HepG2 (cell line): ENCODE data around the gene AK9. TPM values are rescaled to one million over a fixed set of nuclear protein-coding genes. Genes with fewer than 3 reads are reported as not detected.

ENCODE experiments used
- ATAC-seq: fragments of 200-7000 bp; cut with Tn5 transposase; 3 replicates; pipeline ENCODE4 v1.9.1; 2020; ENCODE audit warnings: mild to moderate bottlenecking, moderate library complexity
- BruUV-seq: library from RNA; stranded (reverse); fragments of 400-500 nt; replicated peaks from 2 replicates; lab custom pipeline; 2021; lab: Mats Ljungman, UMichigan
- CTCF ChIA-PET: fragments of 300-600 bp; formaldehyde crosslinking; extraction: SDS; loops from one replicate; lab custom pipeline; 2021; ENCODE audit warnings: low total read pairs, inconsistent platforms, low intra/inter-chr PET ratio; lab: Yijun Ruan, JAX
- POLR2A ChIA-PET: fragments of 350-600 bp; sonication (Branson Sonifier 250); formaldehyde crosslinking; loops from one replicate; lab custom pipeline; 2020; ENCODE audit warnings: antibody characterized with exemption, inconsistent platforms; lab: Yijun Ruan, JAX
- DNase-seq: peaks from one replicate; pipeline ENCODE4 v3.0.0-alpha.2; 2015; ENCODE audit warnings: low spot score
- FAIRE-seq: peaks from 3 replicates; lab custom pipeline; 2011; peaks lifted over from hg19 to GRCh38; lab: Jason Lieb, UNC
- H2AFZ ChIP-seq: one replicate; pipeline ENCODE4 v1.6.1; 2011; ENCODE audit warnings: low read length, inconsistent platforms
- H3K27ac ChIP-seq: fragments of 300-600 bp; 3 replicates; pipeline ENCODE4 v1.8.0; 2011; ENCODE audit warnings: mixed run types, mild to moderate bottlenecking, mixed read lengths, low read length, inconsistent platforms; ENCODE audit not compliant: insufficient read depth; ENCODE audit errors: extremely low read length
- H3K27me3 ChIP-seq, 2 experiments: fragments of 200-600 bp in 1 of 2; 2 replicates in 1 of 2; 3 replicates in 1 of 2; pipeline versions ENCODE4 v1.6.0 to v1.8.0; 2011; ENCODE audit warnings: low read length in 2 of 2, mild to moderate bottlenecking in 2 of 2, moderate library complexity in 2 of 2, inconsistent platforms in 1 of 2; ENCODE audit not compliant: insufficient read depth in 2 of 2, control insufficient read depth in 1 of 2
- H3K36me3 ChIP-seq, 2 experiments: fragments of 200-600 bp in 1 of 2; replicated peaks in 1 of 2; 2 replicates in 1 of 2; 3 replicates in 1 of 2; pipeline versions ENCODE4 v1.5.1 to v1.8.0; 2011; ENCODE audit warnings: low read length in 2 of 2, inconsistent platforms in 1 of 2; ENCODE audit not compliant: insufficient read depth in 2 of 2, control insufficient read depth in 1 of 2
- H3K4me1 ChIP-seq: 2 replicates; pipeline ENCODE4 v1.5.1; 2012; ENCODE audit warnings: low read length, inconsistent platforms; ENCODE audit not compliant: insufficient read depth
- H3K4me2 ChIP-seq: 2 replicates; pipeline ENCODE4 v1.6.0; 2011; ENCODE audit warnings: low read depth, low read length, inconsistent platforms
- H3K4me3 ChIP-seq, 3 experiments: fragments of 200-600 bp in 1 of 3; sonication (generic), shearing (Covaris generic) in 1 of 3; replicated peaks in 1 of 3; 2 replicates each; pipeline ENCODE4 v1.5.1; 2011 to 2016; ENCODE audit warnings: low read length in 3 of 3, inconsistent platforms in 2 of 3, low read depth in 2 of 3, mild to moderate bottlenecking in 2 of 3, control low read depth in 1 of 3, mixed read lengths in 1 of 3; ENCODE audit not compliant: insufficient read depth in 1 of 3
- H3K79me2 ChIP-seq: one replicate; pipeline ENCODE4 v1.6.1; 2011; ENCODE audit warnings: low read length, inconsistent platforms; ENCODE audit not compliant: insufficient read depth
- H3K9ac ChIP-seq: 2 replicates; pipeline ENCODE4 v1.6.0; 2011; ENCODE audit warnings: mild to moderate bottlenecking, low read depth, low read length, inconsistent platforms; ENCODE audit not compliant: insufficient read depth
- H3K9me3 ChIP-seq: 2 replicates; pipeline ENCODE4 v1.5.1; 2012; ENCODE audit warnings: mild to moderate bottlenecking, low read length
- H4K20me1 ChIP-seq: 2 replicates; pipeline ENCODE4 v1.6.0; 2011; ENCODE audit warnings: inconsistent platforms, mild to moderate bottlenecking, low read length, moderate library complexity; ENCODE audit not compliant: insufficient read depth
- AHR ChIP-seq: IDR thresholded peaks from 2 replicates; pipeline ENCODE4 v1.6.1; 2018; ENCODE audit warnings: missing genetic modification reagents, missing compliant biosample characterization
- BCL6 ChIP-seq: IDR thresholded peaks from 2 replicates; pipeline ENCODE4 v1.6.1; 2016; ENCODE audit warnings: missing genetic modification reagents, missing compliant biosample characterization
- EEA1 ChIP-seq: sonication (generic); formaldehyde crosslinking; IDR thresholded peaks from 2 replicates; pipeline ENCODE4 v1.5.1; 2020; ENCODE audit warnings: mild to moderate bottlenecking, missing genetic modification reagents, borderline replicate concordance
- HNRNPUL1 ChIP-seq: fragments of 200-400 bp; formaldehyde crosslinking; IDR thresholded peaks from 2 replicates; pipeline ENCODE4 v1.6.1; 2017; ENCODE audit warnings: low read depth, mild to moderate bottlenecking, low read length, moderate library complexity
- HOMEZ ChIP-seq: IDR thresholded peaks from 2 replicates; pipeline ENCODE4 v1.6.1; 2016; ENCODE audit warnings: low read depth
- JUNB ChIP-seq: sonication (generic); formaldehyde crosslinking; IDR thresholded peaks from 2 replicates; pipeline ENCODE4 v1.8.0; 2022; ENCODE audit warnings: missing genetic modification reagents, mild to moderate bottlenecking, borderline replicate concordance
- KMT2B ChIP-seq: IDR thresholded peaks from 2 replicates; pipeline ENCODE4 v1.6.1; 2016; ENCODE audit warnings: missing genetic modification reagents, missing compliant biosample characterization
- MATR3 ChIP-seq: sonication (generic); formaldehyde crosslinking; IDR thresholded peaks from 2 replicates; pipeline ENCODE4 v1.4.0; 2020; ENCODE audit warnings: missing genetic modification reagents
- PAF1 ChIP-seq: IDR thresholded peaks from 2 replicates; pipeline ENCODE4 v1.6.1; 2016; ENCODE audit warnings: missing genetic modification reagents, missing compliant biosample characterization
- PHF5A ChIP-seq: IDR thresholded peaks from one replicate; pipeline ENCODE4 v1.6.1; 2018; ENCODE audit warnings: low read depth, missing genetic modification reagents; ENCODE audit not compliant: unreplicated experiment
- TAF15 ChIP-seq: fragments of 200-400 bp; formaldehyde crosslinking; IDR thresholded peaks from one replicate; pipeline ENCODE4 v1.6.1; 2018; ENCODE audit warnings: mild to moderate bottlenecking, low read depth, low read length; ENCODE audit not compliant: poor library complexity, severe bottlenecking
- THRA ChIP-seq: sonication (generic); formaldehyde crosslinking; IDR thresholded peaks from 2 replicates; pipeline ENCODE4 v1.4.0; 2020; ENCODE audit warnings: missing genetic modification reagents, borderline replicate concordance
- TOPORS ChIP-seq: sonication (generic); formaldehyde crosslinking; IDR thresholded peaks from 2 replicates; pipeline ENCODE4 v1.8.0; 2023; ENCODE audit warnings: mild to moderate bottlenecking, missing genetic modification reagents
- ZFAT ChIP-seq: sonication (generic); formaldehyde crosslinking; conservative IDR thresholded peaks from 2 replicates; pipeline ENCODE4 v1.8.1; 2023; ENCODE audit warnings: missing genetic modification reagents, inconsistent platforms
- ZMYM2 ChIP-seq: sonication (generic); formaldehyde crosslinking; IDR thresholded peaks from 2 replicates; pipeline ENCODE4 v1.8.0; 2022; ENCODE audit warnings: mild to moderate bottlenecking, missing genetic modification reagents
- ZNF12 ChIP-seq: sonication (generic); formaldehyde crosslinking; IDR thresholded peaks from 2 replicates; pipeline ENCODE4 v1.5.0; 2020; ENCODE audit warnings: missing genetic modification reagents
- ZNF543 ChIP-seq: sonication (generic); formaldehyde crosslinking; IDR thresholded peaks from 2 replicates; pipeline ENCODE4 v1.4.0; 2020; ENCODE audit warnings: mild to moderate bottlenecking, missing genetic modification reagents
- ZNF746 ChIP-seq: sonication (generic); formaldehyde crosslinking; IDR thresholded peaks from 2 replicates; pipeline ENCODE4 v1.8.0; 2022; ENCODE audit warnings: mild to moderate bottlenecking, missing genetic modification reagents
- ZNF784 ChIP-seq: sonication (generic); formaldehyde crosslinking; IDR thresholded peaks from 2 replicates; pipeline ENCODE4 v1.5.1; 2020; ENCODE audit warnings: missing genetic modification reagents, mild to moderate bottlenecking, borderline replicate concordance
- WGBS: methylation state at CpG from one replicate; pipeline ENCODE4 v1.1.6; 2017; ENCODE audit warnings: low lambda C conversion rate; 5-methylcytosine and 5-hydroxymethylcytosine counted together
- in situ Hi-C: cut with HindIII; loops from 2 replicates; pipeline ENCODE4 v1.10.0; 2017; ENCODE audit warnings: low pct_unique_long_range_greater_than_20kb; ENCODE audit not compliant: extremely low pct_ligation_motif_present
- intact Hi-C: fragments of 100-400 bp; cut with micrococcal nuclease; formaldehyde crosslinking; loops from one replicate; pipeline ENCODE4 v1.10.0; 2022; ENCODE audit not compliant: unreplicated experiment
- polyA plus RNA-seq, 8 experiments: library from polyadenylated mRNA; depleted of rRNA in 3 of 8; stranded (reverse) in 7 of 8; unstranded in 1 of 8; fragments of >200 nt; fragmentation: Illumina TruSeq in 4 of 8; extraction: Trizol in 4 of 8; gene quantifications; 2 replicates each; pipeline versions ENCODE4 v1.2.1 to v1.2.3, GENCODE V29; 2011 to 2016; ENCODE audit warnings: low read depth in 4 of 8, missing spikeins in 1 of 8, mixed read lengths in 1 of 8; ENCODE audit not compliant: insufficient read depth in 1 of 8
- total RNA-seq, 5 experiments: library from RNA; depleted of rRNA; stranded (reverse); fragments of >200 nt; fragmentation: Illumina TruSeq; extraction: Trizol; gene quantifications; 2 replicates each; pipeline ENCODE4 v1.2.3, GENCODE V29; 2016; ENCODE audit warnings: low read depth in 1 of 5

AK9 gene
- total and polyA plus RNA-seq, 2 of the 13 experiments (the other 11 are each of a cell fraction or from before 2014, with no cell fraction given), result 3.2 to 4.8 TPM

GRCh38 chr6:109714166-109714565, 23.2 kb upstream of the AK9 start:
- Histone ChIP-seq H2AFZ (no peak overlapping the region), H3K4me2 (no peak overlapping the region), H3K9ac (no peak overlapping the region), H4K20me1 (no peaks in the 10 kb centered on the region), H3K4me3 (no peak overlapping the region), H3K27me3 (no peaks in the 10 kb centered on the region), H3K79me2 (no peaks in the 10 kb centered on the region), H3K4me1 (no peaks in the 10 kb centered on the region), H3K27ac (no peak overlapping the region), H3K9me3 (no peaks in the 10 kb centered on the region), H3K36me3 (no peaks in the 10 kb centered on the region)
- ChIA-PET POLR2A (no interaction called here), CTCF (no interaction called here)
- no peak for ATAC-seq
- no TSS peak for BruUV-seq
- intact Hi-C loops (no loop called here), in situ Hi-C loops (loop anchor here (5.0 kb wide), 1 partner anchor 318 kb away; no protein-coding TSS in a partner anchor)
- no peak for DNase-seq
- TF ChIP-seq PAF1 (CRISPR knock-in tag) (no peak), TOPORS (no peak), ZNF784 (no peak), HOMEZ (CRISPR knock-in tag) (no peak), KMT2B (no peak), TAF15 (no peak), THRA (CRISPR knock-in tag) (no peak), JUNB (no peak), ZNF12 (CRISPR knock-in tag) (no peak), BCL6 (CRISPR knock-in tag) (no peak), ZNF543 (CRISPR knock-in tag) (no peak), EEA1 (CRISPR knock-in tag) (no peak), HNRNPUL1 (no peak), AHR (CRISPR knock-in tag) (no peak), MATR3 (CRISPR knock-in tag) (no peak), ZNF746 (CRISPR knock-in tag) (no peak), ZMYM2 (CRISPR knock-in tag) (no peak), PHF5A (no peak), ZFAT (no peak)
- 95% methylated on average over 3 of the region's 3 CpGs for WGBS
- FAIRE-seq, result no peak
